Cortex of kidney (tissue), 1 donor: Measurements from ENCODE around the gene NPAS3.

Experiments used
- DNase-seq: peaks from one replicate; lab custom pipeline; 2025; lab: John Stamatoyannopoulos, UW

Gene NPAS3

DNA sequence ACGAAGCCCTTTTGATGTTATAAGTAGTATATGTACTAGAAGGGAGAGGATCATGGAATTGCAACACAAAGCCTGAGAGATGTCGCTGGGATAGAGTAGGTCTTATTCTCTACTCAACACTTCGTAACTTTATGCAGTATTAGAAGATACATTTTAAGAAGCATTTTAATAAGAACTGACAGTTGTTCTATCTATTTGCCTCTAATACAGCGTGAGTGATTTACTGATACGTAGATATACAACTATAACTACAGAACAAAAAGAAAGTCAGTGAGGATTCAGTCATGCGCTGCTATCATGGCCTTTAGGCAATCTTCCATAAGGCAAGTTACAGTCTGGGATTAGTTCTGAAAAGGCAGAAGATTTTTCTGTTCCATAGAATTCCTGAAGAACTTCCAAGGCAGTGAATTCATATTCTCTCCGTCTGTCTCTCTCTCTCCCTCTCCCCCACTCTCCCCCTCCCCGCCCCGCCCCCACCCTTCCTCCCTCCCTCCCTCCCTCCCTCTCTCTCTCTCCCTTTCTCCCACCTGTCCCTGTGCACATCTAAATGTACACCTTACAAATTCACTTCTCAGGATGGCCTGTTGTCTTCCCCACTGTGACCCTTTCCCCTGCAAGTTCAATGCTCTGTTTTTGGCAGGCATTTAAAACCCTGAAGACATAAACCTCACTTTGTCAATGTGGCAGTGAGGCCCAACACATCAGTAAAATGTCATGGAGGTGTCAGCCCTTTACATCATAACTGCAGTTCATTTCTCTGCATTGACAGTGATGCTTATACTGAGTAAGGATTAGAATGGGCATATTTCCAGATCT, 541.6 kb downstream of the NPAS3 start:
- DNase-seq = no peak

DNA sequence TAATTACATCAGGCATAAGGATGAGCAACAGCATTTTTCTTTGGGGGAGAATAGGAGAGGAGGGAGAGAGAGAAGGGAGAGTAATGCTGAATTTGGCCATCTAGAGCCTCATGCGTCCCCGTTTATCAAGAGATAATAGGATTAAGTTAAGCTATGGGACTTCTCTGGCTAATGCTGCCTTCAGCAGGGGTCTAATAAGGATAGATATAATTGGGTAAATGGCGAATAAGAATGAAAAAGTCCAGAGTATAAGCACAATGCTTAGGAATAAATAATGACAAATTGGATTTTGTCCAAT, 542.2 kb downstream of the NPAS3 start:
- no peak for DNase-seq

DNA sequence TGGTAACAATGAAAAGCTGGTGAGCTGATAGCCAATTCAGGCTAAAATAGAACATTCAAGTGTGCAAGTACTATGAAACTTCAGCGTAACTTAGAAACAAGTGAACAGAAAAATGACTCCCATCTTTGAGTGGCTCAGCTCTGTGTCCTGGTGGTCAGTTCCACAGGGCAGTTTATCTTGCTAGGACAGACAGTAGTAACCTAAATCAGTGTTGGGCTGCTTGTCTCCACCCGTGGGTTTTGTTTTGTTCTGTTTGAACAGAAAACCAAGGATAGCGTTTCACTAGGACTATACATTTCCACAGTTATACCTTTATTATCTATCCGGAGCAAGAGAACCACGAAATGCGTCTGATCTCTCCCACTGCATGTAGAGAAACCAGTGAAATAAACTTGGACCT, 544.4 kb downstream of the NPAS3 start:
- DNase-seq = no peak

DNA sequence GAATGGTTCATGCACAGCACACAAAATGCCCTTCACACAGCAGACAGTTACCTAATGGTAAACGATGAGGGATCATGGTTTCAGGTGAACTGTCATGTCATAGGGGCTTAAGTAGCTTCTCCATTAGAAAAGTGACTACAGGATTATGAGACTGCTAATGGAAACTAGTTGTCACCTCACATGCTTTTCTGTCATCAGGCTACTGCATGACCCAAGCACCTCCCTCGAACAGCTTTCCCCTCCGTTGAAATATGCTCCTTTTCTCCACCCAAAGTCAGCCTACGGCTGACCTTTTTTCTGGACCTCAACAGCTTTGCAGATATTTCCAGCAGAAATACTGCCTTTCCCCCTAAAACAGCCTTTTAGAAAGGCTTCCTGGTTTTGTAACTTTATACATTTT, 544.9 kb downstream of the NPAS3 start:
- no peak for DNase-seq

DNA sequence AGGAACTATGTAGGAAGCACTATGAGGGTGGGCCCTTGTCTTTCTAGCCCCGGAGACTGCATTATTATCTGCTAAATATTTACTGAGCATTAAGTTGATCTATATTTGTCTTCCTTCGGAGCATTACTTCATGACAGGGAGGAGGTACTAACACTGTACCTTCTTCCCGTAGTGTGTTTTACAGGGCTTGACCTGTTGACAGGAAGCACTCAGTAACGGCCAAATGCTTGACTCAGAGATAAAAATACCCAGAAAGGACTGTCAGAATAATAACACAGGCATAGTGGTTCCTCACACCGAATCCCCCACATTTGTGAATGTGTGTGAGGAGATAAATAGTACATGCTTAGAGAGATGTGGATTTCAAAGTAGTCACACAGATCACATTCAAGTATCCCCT, 545.6 kb downstream of the NPAS3 start:
- DNase-seq = no peak

DNA sequence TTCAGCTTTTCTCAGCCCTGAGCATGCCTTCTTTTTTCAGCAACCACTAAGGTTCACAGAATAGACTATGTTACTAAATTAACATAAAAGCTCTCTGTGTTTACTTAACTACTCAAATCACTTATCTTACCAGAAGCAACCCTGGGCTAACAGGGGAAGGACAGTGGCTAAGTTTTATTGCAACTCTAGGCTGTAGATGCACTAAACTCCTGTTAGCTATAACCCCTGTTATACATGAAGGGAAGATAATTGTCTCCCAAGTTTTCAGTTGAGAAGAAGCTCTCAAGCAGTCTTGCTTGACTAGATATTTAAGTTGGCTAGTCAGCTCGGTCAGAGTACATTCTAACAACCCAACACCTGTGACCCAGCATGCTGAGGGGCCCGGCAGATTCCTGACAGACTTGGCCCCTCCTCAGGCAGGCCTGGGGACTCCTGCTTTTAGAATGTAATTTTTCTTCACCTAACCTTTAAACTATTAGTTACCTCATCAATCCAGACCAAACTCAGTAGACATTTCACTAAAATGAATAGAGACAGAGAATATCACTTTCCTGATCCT, 547.7 kb downstream of the NPAS3 start:
- no peak for DNase-seq

DNA sequence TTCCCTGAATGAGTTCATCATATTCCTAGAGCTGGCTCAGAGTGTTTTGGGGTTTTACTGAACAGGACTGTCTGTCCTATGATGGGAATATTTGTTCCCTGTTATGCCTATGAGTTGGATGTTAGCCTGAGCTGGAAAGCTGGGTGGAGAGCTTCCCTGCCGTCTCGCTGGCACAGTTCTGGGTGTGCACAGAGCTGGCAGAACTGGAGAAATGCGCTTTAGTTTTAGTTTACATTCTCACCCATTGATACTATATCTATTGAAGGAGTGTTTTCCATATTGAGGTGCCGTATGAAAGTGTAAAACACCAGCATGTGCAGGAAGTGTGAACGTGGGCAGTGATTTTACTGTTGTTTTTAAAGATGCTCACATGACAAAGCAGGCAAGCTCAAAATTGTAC, 549.9 kb downstream of the NPAS3 start:
- DNase-seq = no peak

DNA sequence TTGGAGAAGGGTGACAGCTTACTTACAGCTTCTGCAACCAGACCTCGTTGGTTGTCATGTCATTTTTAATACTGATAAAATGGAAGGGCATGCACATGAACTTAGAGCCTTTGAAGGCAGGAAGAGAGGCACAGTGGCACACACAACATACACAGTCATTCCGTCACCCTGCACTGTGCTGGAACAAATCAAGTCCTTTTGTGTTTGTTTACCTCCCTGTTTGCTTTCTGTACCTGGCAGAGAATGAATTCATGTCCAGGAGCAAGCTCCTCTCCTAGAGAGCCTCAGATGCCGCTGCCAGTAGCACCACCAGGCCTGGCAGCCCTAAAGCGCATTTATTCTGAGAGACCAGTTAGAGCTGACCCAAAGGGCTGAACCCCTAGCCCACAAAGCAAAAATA, 551.9 kb downstream of the NPAS3 start:
- no peak for DNase-seq

DNA sequence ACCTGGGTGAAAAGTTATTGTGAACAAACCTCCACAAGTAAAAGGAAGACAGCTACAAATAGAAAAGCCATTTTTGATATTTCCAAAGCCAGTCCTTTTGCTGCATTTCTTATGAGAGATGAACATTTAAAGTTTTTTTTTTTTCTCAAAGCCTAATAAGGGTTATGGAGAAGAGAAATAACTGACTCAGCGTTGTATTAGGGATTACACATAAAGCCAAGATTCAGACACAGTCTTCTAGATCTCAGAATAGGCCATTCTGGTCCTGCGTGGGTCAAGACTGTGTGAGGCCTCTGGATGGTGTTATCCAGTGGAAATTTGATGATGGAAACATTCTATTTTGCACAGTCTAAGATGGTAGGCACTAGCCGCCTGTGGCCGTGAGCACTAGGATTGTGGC, 552.4 kb downstream of the NPAS3 start:
- no peak for DNase-seq

DNA sequence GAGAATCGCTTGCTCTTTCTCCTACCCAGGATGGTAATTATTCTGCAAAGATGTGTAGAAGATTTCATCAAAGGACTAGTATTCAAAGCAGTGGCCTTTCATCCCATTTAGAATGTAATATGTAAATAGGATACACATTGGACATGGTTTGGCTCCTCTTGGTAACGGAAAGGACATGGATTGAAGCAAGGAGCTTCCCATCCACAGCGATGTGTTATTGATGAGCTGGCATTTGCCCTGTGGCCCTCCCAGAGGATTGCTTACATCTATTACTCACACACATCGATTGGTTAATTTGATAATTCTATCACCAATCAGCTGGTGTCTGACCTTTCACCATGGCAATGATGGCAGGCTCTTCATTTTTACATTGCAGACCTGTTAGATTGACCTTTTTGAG, 553.8 kb downstream of the NPAS3 start:
- no peak for DNase-seq

DNA sequence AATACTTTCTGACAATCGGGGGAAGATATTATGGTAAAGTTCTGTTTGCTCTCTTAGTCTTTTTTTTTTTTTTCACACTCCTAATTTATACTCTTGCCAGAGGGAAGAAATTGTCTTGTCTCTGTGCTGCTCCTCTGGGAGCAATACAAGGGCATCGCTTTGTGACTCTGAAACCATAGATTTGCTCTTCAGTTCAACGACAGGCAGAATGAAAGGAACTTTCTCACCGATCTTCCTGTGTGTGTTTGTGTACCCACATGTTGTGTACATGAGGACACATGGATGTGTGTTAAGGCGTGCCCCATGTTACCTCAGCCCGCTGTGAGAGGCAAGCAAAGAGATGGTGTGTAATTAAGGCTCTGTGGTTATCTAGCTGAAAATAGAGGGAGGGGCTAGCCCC, 554.6 kb downstream of the NPAS3 start:
- no peak for DNase-seq

DNA sequence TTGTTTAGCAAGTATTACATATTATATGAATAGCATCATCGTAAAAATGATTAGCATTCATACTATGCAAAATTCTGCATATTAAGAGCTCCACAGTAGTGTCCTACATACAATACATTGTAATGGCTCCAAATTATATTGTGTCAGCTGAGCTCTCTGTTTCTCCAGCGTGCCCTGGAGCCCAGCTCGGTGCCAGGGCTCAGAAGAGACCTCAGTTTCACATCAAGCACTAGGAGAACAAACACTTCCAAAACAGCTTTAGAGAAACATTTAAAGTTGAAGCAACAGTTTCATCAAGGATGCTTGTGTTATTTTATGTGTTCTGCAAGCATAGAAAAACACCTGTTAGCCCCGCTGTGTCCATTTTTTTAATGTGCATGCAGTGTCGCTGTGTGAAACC, 555.3 kb downstream of the NPAS3 start:
- DNase-seq = no peak

DNA sequence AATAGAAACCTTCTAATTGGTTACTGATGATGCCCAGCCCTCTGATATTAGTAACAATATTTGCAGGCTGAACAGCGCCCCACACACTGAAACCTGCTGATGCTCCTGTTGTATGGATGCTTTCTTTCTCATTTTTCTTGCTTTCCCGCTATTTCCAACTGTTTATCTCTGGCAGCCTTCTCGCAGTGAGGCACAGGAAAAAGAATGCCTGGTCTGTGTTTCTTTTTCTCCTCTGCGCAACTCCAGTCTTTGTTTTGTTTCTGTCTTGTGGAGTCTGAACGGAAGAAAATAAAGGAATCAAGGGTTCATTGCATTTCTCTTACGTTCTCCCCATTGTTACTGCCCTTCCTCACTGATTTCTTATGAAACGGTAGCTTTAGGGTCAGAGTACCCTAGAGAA, 561.0 kb downstream of the NPAS3 start:
- no peak for DNase-seq

DNA sequence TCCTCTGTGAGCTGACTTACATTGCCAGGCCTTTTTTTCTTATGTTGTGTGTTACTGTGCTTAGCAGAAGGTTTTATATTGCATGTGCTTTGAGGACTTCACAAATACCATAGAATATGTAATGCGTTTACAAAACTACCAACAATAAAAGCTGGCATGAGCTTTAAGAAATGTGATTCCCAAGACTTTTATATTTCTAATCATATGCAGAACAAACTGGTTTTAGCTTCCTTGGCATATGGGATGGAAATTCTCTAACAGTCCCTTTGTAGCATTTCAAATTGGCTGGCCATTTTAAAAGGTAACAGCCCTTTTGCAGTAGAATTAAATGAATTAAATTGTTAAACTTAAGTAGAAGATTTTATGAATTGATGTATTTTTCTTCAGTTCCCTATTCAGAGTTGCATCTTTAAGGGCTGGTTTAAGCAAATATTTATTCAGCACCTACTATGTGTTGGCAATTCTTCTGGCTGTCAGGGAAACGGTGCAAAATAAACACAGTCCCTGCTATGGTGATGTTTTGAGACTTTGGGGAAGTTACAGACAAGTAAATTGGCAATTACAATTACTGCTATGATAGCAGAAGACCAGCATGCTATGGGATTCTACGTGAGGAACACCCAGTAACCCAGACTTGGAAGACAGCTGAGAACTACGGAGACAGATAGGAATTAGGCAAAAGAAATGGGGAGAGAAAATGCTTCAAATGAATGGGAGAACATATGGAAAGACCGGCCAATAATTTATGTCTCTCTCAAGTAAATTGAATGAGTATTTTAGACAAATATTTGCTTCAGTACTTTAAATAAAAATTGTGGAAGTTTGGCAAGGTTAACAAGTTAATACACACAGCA, 565.8 kb downstream of the NPAS3 start:
- no peak for DNase-seq

DNA sequence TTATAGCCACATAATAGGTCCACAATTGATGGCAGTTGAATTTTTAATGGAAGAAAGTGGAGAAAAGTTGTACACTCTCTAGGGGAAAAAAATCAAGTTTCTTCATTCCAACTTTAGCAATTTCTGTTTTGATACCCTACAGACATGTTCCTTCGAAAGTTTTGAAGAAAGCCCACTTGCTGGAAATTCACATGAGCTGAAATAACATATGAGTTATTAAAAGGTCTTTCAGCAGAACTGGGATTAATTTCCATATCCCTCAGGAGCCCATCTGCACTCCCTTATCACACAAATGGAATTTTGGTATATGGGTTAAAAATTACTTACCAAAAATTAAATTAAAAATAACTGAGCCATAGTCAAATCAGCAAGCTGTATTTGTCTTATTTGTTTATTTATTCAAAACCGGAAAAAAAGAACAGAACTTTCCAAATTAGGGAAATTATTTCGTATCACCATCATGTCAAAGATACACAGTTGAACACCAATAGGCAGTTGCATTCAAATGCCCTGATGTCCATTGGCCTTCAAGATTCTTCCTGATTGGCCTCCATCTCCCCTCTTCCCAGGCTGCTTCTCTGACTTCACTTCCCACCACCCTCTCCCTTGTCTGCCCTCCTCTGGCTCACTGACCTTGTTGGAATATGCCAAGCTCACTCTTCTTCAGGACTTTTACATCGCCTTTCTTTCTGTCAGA, 566.7 kb downstream of the NPAS3 start:
- DNase-seq = no peak

DNA sequence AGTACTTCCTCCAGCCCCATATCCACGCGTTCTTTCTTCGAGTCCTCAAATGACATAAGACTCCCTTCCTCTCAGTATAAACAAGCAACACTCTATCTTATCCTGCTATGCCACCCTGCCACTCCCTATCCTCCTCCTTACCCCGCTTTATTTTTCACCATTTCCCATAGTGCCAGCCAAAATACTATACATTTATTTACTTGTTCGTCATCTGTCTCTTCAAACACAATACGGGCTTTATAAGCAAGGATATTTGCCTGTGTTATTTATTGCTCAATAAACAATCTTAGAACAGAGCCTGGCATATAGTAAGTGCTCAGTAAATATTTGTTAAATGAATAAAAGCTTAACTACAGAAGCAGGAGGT, 567.3 kb downstream of the NPAS3 start:
- DNase-seq = no peak

DNA sequence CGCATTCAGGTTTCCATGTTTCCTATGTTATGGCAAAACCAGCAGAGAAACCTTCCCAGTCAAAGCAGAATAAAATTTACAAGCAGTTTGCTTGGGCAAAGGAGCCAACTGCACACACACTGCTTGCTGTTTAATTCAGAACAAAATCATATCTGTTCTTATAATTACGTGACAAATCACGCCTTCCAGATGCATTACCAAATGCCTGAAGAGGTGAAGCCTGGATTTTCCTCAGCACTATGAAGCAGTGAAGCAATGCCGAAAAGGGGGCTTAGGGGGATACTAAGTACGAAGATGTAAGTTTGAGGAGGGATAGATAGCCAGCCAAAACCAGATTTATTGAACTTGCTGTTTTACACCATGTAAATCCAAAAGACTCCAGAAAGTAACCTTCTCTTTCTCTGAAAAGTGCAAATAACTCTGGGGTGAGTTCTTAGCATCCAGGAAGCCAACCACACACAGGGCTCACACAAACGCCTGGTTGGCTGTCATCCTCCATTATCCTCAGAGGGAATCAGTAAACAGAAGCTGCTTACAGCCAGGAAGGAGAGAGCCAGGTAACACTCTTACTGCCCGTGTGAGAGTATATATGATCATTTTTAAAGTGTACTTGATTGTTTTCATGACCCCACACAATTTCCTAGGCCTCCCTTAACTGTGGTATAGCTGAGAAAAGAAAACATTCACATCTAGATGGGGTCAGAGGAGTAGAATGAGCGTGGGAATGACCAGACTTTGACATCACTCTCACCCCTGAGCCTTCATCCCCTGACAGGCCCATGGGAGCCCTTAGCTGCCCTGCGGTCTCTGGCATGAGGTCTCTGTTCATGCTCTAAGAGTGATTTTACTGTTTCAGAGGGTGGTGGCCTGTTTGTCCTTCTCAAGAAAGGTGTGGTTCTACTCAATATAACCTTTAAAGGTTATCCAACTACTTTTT, 569.7 kb downstream of the NPAS3 start:
- DNase-seq = no peak

DNA sequence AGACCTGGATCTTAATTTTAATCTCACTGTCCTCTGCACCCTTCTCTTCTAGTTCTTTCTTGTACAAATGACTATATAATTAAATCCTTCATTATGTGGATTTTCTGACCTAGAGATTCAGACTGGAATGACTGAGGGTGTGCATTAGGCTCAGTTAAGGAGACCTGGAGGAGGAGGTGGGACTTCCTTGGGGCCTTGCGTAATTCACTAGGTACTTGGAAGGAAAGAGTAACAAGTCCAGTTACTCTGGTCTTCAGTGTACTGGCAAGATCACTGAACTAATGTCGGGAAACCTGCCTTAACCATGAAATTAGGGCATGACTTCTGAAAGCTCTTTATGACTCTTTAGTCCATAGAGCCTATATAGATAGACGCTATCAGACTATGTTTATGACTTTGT, 570.8 kb downstream of the NPAS3 start:
- no peak for DNase-seq

DNA sequence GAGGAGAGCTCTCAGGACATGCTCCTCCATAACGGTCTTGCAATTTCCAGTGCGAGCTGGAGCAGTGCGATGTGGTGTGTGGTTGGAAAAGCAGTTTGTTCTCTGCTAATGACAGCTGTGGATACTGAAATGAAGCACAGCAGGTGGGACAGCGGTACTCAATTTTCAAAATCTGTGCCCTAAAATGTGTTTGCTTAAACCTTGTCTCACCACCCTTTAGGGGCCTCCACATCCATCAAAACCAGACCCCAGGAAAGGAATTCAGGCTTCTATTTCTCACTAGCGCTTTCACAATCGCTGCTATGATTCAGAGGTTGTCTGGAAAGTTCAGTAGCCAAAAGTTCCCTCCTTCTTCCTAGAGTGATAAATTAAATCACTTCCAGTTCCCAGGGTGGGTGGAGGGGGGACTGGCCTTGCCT, 571.4 kb downstream of the NPAS3 start:
- no peak for DNase-seq

DNA sequence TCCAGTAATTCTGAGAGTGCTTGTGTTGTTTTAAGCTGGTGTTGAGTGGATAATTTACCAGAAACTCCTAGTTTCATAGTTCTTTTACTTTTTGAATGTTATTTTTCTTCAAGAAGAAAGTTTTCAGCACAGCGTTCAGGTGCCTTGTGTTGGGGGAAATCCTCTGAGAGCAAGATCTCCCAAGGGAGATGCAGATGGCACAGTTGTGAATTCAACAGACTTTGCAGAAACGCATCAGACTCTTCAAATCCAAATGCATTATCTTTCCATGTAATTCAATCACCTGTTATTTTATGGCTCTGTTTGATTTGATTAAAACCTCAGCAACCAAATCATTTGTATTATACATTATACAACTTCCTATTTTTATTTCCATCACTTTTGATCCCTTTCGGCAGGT, 572.3 kb downstream of the NPAS3 start:
- no peak for DNase-seq

DNA sequence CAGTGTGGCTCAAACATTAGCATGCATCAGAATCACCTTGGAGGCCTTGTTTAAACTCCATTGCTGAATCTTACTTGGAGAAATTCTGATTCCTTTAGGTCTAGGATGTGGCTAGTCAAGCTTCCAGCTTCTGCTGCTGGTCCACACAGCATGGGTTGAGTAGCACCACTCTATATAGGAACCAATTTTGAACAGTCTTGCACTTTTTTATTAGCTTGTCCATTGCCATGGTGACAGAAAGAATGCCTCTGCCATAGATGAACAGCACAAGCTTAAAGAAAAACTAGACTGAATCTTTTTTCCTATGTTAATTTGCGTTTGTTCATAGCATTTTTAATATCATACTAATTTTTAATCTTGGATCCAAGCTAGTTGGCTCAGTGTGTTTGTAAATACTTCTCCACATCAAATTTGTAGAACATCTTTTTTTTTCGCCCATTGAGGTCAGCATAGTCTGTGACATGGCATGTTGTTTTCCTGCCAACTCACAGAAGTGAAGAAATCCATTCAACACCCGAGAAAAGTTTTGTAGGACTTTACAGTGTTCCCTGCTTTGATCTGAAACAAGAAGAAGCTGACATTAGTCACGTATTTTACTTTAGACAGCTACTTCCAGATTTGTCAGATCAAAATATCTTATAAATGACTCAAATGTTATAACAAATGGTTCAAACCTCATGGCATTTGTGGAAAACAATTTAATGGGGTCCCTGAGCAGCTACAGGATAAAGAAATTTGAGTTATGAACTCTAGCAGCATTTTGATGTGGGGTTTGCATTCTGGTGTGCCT, 573.4 kb downstream of the NPAS3 start:
- DNase-seq = no peak
